HG02973 (cell line): Measurements from ENCODE around the gene FTSJ3.

ENCODE experiments used
- ATAC-seq: cut with Tn5 transposase; IDR thresholded peaks from one replicate; pipeline ENCODE4 v1.9.1; 2021; ENCODE audit warnings: moderate library complexity; ENCODE audit not compliant: unreplicated experiment

Gene FTSJ3

DNA sequence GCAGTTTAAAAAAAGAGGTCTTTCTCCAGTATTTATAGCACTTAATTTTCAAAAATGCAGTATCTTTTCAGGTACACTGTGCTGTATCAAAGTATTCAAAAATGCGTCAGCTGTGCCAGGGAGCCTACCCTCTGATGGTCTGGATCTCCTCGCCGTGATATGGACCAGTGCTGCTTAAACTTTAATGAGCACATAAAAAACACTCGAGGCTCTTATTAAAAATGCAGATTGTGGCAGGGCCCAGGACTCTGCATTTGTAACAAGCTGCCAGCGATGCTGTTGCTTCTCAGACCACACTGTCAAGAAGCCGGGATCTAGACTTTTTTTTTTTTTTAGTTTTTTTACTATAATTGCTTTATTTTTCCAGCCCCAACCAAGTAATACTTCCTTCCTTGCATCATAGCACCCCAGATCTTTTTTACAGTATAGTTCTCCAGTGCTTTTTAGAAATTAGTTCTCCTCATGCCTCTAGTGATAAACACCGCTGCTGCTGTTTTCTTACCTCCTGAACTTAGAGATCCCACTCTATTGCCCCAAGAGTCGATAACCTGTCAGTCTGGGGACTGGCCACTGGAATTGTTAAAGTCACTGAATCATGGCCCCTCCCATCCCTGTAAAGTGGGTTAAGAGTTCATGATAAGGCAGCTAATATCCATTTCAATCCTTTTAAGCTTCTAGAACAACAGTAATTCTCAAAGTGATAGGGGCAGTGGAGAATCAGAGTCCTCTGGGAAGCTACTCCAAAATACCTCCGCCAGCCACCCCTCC lies 16.6 kb upstream of the FTSJ3 start:
- no peak for ATAC-seq

DNA sequence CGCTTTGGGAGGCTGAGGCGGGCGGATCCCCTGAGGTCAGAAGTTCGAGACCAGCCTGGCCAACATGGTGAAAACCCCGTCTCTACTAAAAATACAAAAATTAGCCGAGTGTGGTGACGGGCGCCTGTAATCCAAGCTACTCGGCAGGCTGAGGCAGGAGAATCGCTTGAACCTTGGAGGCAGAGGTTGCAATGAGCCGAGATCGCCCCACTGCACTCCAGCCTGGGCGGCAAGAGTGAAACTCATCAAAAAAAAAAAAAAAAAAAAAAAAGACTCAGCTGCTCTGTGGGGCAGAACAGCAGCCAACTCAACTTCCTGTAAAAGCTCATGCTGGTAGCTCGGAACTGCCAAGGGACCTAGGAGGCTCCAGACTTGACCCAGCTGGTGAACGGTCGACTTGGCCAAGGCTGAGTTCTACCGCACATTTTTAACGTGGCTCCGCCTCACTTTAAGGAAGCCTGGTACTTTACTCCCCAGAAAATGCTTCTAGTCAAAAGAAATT lies 16.0 kb upstream of the FTSJ3 start:
- peak; percentile 20 for ATAC-seq

DNA sequence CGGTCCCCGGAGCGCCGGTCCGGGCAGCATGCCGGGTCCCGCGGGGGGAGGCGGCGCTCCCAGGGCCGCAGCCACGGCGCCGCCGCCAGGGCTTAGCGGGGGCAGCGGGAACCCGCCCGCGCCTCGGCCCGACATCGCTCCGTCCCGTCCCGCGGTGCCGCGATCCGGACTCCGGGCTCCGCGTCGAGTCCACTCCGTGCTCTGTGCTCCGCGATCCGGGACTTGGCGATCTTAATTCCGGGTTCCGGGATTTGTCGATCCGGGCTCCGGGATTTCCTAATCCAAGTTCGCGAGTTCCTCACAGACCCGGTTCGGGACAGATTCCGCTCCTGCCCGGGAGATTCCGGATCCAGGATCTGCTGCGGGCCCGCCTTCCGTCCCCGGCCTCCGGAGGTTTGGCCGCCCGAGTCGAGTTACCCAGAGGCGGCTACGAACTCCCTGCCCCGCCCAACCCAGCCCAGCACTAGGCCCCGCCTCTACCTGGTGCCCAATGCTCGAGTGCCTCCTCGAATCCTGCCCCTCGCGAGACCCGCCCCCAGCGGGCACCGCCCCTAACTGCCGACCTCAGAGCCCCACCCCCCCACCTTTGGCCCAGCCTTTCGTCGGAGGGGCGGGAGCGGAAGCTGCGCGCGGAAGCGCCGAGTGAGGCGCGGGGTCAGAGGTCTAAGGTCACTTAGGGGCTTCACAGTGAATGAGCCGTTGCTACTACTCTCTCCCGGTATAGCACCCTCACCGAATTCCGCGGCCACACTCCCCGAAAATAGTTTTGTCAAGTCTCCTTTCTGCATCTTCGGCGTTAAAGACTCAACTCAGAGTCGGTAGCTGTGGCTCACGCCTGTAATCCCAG lies 15.3 kb upstream of the FTSJ3 start, which contains the start of gene SMARCD2:
Gene SMARCD2, minus strand, starts transcription at position 146 of the 847 bp plus-strand sequence. Its CDS starts 11 bp downstream, at position 135.
- peak; percentile 72 for ATAC-seq

DNA sequence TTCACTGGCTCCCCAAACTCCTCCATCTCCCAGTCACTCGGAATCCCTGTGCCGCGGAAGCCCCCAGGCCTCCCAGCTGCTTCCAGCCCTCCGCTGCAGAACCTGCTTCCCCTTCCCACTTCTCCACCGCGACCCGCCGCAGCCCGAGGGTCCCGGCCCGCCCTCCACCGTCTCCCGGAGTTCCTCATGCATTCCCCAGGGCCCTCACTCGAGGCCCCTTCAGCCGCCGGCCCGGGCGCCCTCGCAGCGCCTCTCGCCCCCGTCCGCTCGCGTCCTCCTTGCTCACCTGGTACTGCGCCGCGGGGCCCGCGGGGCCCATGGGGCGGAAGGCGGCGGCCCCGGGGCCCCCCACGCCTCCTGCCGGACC lies 14.7 kb upstream of the FTSJ3 start:
- peak; percentile 35 for ATAC-seq

DNA sequence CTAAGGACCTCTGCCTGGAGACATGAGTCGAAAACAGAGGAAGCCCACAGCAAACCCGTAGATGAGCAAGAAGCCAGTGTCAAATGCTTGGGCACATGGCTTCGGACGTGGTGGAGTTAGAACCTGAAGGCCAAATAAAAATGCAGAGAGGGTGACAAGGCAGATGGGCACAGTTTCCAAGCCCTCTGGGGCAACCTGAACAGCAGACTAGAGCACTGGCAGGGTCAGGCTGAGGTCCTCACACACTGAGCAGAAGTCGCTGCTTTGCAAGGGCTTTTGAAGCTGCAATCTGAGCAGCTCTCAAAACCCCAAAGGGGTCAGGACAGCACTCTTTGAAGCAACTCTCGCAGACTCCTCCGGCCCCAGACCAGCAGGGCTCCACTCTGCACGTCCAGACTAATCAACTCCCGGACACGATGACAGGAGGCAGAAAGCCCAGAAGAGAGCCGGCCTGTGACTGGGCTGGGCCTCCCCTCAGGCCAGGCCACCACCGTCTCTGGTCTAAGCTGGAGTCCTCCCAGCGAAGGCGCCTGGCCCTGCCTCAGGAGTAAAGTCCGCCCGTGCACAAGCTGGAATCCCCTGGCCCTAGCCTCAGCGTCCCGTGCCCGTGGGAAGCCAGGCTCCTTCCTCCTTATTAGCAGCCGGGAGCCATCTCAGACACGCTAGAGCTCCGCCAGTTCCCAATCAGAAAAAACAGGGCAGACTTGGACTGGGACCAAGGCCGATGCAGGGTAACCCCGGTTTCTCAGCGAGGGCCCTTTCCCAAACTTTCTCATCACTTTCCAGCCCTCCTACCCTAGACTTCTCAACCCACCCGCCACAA lies 14.1 kb upstream of the FTSJ3 start:
- no peak for ATAC-seq

DNA sequence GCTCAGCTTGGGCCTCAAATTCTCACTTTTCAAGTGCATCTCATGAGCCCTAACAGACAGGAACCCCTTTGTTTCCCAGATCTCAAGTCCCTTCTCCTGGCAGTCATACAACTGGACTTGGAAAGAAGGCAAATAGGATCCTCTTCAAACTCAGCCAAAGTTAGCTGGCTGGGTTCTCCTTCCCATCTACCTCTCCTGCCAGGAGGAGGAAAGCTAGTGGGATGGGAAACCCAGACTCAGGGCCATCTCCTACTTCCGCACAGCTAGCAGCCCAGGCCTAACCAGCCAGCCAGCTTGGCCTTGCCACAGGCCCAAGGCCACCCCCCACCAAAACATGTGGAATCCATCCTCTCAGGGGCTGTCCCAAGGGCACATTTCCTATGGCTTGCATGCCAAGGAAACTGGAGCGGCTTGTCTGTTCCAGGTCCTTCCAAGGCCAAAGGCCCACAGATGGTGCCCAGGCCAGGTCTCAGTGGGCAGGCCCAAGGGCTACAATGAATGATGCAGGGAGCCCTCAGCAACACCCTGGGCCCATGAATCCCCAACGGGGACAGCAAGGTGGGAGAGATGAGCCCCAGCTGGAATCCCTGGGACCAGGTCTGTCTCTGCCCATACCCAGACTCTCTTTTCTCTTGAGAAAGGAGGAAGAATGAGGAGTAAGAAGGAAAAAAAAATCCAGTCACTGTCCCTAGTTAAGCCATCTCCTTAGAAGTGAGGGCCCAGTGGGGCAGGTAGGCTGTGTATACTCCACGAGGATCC lies 13.3 kb upstream of the FTSJ3 start:
- ATAC-seq: no peak

DNA sequence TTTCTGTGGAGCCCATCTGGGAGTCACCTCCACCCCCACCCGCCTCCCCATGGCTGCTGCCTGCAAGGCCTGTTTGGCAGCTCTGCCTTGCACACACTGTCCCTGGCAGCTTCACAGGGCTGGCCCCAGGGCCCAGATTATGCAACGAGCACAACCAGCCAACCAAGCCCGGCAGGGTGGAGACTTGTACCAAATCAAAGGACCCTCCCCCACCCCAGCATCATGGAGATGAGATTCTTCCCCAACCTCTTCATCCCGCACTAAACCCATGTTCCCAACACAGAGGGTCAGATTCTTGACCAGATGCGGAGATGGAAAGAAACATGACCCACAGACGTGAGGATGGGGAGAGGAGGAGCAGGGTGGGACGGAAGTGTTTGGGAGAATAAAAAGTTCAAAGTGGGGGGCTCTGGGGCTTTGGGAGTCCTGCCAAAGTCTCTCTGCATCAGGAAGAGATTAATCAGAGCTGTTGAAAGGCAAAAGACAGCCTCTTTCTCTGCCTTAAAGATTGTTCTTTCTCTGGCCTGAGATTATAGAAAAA lies 11.2 kb upstream of the FTSJ3 start:
- no peak for ATAC-seq

DNA sequence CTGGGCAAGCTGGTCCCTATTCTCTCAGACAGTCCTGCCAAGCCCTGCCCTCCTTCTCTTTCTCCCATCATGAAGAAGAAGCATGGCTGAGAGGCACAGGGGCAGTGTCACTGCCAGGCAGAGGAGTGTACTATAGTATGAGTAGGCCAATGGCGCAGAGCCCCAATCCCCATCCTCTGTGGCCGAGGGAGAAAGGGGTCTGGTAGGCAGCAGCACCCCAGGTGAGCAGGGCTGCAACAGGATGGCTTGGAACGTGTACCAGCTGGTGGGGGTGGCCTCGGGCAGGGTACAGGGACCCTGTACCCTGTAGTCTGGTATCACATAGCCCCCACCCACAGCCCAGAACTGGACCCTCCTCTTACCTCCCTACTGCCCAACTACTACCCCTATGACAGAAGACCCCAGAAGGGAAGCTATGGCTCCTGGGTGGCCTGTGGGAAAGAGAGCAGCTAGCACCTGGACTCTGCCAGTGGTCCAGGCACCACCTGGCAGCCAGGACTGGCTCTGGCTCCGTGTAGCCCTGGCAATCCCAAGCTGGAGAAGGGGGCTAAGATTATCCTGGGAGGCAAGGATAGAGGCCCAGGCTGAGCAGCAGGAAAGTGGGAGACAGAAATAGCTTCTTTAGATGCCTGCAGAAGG lies 10.6 kb upstream of the FTSJ3 start:
- no peak for ATAC-seq

DNA sequence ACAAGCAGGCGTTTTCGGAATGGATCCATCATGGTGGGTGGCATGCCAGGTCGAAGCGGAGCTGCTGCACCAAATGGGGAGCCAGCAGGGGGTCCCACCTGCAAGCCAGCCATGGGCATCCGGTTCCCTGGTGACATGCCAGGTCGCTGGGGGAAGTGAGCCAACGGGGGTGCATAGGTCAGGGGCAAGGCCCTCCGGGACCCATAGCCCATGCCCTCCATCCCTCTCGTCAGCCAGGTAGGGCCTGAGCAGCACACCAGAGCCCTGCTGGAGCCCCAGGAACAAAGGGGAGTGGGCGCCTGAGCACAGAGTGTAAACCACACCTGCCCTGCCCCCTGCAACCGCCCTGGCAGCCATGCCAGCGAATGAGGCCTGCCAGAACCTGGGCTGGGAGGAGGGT lies 10.0 kb upstream of the FTSJ3 start:
- ATAC-seq: no peak

DNA sequence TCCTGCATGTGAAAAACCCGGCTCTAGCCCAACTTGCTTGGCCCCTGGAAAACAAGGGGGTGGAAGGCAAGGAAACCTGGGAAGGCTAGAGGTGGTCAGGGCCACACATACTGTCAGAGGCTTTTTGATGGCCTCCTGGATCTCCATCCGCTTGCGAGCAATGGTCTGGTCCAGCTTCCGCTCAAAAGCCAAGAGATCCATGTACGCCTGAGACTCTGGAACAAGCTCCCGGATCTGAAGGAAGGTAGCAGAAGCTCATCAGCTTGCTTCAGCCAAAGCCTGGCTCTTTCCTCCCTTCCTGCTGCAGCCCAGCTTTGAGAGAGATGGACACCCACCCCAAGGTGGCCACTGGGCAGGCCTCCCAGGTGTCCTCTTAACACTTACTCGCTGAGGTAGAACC lies 9.3 kb upstream of the FTSJ3 start:
- no peak for ATAC-seq

DNA sequence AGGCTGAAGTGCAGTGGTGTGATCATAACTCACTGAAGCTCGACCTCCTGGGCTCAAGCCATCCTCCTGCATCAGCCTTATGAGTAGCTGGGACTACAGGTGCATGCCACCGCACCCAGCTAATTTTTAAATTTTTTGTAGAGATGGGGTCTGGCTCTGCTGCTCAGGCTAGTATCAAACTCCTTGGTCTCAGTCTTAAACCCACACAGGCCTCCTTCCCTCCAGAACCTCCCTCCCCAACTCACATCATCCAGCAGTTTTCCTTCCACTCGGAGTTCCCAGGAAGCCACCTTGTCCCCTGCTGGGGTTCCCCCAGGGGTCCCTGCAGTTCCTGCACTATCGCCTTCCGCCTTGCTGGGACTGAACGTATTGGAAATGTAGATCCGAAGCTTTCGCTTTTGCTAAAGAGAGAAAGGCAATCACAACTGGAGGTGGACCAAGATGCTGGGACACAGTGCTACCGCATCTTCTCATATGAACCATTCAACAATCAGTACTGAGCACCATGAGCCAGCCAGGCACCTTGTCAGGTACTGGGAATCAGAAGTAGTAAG lies 7.8 kb upstream of the FTSJ3 start:
- ATAC-seq: no peak

DNA sequence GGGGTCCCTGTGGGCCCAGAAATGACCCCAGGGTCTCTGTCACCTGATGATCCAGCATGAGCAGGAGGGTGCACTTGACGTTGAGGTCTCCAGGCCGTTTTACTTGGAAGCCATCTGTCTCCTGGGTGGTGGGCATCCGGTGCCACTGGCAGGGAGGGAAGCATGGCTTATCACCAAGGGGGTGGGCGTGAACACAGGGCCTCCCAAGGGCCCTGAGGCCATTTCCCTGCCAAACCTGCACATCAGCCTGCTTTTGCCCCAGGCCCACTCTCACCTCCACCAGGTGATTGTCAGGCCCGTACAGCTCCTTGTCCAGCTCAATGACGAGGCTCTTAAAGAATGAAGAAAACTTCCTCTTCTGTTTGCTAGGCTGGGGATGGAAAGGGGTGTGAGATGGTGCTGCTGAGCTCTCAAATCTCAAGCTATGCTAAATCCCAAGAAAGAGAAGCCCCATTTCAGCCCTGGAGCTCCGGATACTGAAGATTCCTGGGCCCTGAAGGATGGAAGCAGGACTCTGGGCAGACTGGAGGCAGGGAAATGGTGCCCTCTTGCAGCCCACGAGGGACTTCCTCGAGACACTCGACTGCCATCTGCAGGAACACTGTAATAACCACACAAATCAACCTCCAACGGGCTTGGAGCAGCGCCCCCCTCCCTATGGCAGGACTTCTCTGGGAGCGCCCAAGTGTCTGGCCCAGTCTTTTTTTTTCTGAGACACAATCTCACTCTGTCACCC lies 7.1 kb upstream of the FTSJ3 start:
- no peak for ATAC-seq

DNA sequence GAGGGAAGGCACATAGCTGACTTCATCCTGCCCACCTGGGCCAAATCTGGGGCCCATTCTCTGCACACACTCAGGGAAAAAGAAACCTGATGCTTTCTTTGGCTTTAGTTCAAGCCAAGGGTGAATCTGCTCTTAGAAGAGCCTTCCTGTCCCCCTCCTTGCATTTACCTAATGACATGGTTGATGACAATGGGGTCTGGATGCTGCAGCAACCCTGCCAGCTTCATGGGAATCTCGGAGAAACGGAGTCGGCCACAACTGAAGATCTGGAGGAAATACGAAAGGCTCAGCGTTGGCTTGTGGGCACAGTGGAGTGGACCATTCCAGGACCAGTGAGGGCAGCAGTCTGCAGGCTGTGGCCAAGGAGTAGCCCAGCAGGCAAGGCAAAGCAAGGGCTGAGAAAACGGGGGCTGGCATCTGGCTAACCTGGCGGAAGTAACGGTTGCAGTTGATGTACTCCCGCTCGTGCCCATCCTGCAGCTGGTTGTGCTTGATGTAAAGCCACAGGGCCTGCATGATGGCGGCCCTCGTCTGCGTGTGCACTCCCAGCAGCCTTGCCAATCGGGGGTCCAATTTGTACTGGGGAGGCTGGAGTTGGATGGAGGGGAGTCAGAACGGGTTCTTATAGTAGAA lies 6.4 kb upstream of the FTSJ3 start:
- no peak for ATAC-seq

DNA sequence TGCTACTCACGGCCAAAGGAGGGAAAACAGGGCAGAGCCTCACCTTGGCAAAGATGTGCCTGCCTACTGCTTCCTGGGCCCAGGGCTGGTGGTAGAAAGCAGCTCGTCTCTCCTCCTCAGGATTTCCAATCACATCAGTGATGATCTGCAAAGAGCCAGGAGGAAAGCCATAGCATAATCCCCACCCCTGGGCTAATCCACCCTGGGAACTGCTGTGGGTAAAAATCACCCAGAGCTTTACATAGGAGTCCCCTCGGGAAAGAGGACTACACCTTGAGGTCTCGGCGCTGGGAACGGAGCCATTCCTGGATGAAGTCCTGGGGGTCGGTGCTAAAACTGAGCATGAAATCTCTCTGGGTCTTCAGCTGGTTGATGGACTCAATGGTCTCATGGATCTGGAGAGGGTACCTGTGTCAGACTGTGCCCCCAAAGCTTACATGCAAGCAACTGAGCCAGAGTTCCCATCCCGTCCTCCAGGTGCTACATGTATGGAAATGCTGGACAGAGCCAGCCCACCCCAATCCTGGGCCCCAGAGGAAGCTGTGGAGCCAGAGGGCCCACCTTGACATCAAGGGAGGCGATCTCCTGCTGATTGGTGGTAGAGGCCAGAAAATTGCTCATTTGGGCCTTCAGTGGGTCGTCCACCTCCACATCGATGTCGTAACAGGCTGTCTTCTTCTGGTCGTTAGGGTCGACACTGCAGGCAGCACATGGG lies 5.7 kb upstream of the FTSJ3 start:
- ATAC-seq: no peak

DNA sequence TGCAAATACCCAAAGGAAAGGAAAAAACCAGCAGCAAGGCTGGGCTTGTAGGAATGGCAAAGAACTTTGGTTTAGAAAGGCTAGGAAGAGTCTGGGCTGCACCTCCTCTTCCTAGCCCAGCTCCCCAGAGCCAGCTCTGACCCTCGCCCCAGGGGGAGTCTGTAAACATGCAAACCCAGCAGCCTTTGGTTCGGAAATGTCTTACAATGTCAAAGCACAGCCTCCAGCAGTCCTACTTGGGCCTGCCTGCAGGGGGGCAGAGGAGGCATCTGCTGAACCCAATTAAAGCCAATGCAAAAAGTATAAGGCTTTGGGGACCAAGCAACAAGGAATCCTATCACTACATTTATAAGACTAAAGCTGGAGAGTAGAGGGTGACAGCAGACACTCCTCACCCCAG lies 5.0 kb upstream of the FTSJ3 start:
- ATAC-seq: no peak

DNA sequence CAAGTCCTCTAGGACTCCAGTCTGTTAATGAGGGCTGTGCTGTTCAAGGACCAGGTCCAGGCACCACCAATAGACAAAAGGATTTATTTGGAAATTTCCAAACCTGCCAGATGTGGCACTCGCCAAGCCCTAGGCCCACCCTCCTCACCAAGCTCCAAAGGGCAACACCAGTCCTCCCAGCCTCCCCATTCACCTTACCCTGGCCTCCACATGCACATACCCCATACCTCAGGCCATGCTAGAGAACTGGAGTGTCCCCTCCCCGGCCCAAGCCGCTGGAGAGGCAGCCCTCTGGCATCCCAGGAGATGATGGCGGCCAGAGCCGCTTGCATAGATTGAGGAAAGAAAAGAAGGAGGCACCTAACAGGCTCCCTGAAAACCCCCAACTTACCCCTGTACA lies 4.6 kb upstream of the FTSJ3 start:
- ATAC-seq: no peak

DNA sequence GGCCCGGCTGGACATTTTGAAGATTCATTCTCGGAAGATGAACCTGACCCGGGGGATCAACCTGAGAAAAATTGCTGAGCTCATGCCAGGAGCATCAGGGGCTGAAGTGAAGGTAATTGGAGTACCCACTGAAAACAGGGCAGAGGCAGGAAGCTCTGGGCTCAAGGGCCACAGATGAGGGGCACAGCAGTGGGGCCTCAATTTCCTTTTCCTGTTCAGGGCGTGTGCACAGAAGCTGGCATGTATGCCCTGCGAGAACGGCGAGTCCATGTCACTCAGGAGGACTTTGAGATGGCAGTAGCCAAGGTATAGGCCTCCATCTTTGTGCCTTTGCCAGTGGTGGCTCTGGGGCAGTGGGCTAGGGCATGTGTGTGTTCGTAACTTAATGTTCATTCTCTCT lies 4.0 kb upstream of the FTSJ3 start:
- no peak for ATAC-seq
